GM23338 (cell line): ENCODE data around the gene HERC2.

ENCODE experiments used
- CREB1 ChIP-seq: fragments of 250-450 bp; sonication (Bioruptor Pico); IDR thresholded peaks from 2 replicates; pipeline ENCODE4 v1.5.0; 2020; ENCODE audit warnings: low read depth, mild to moderate bottlenecking, moderate library complexity
- EZH2 ChIP-seq: fragments of 200-600 bp; sonication (generic); IDR thresholded peaks from one replicate; pipeline ENCODE4 v1.8.0; 2017; ENCODE audit warnings: antibody characterized with exemption, mild to moderate bottlenecking, low read depth; ENCODE audit not compliant: unreplicated experiment
- EZH2phosphoT487 ChIP-seq: fragments of 200-600 bp; sonication (generic); IDR thresholded peaks from one replicate; pipeline ENCODE4 v1.8.1; 2018; ENCODE audit warnings: antibody characterized with exemption; ENCODE audit not compliant: unreplicated experiment
- JUNB ChIP-seq: IDR thresholded peaks from one replicate; pipeline ENCODE4 v1.6.1; 2016; ENCODE audit warnings: antibody characterized with exemption; ENCODE audit not compliant: unreplicated experiment
- NANOG ChIP-seq: IDR thresholded peaks from 2 replicates; pipeline ENCODE4 v1.6.1; 2016; ENCODE audit warnings: antibody characterized with exemption, borderline replicate concordance
- POLR2AphosphoS5 ChIP-seq: IDR thresholded peaks from 2 replicates; pipeline ENCODE4 v1.6.1; 2016; ENCODE audit warnings: antibody characterized with exemption, low read depth
- STAT1 ChIP-seq: IDR thresholded peaks from one replicate; pipeline ENCODE4 v1.6.1; 2016; ENCODE audit warnings: antibody characterized with exemption; ENCODE audit not compliant: unreplicated experiment
- ZNF114 ChIP-seq: fragments of 250-450 bp; sonication (Bioruptor Pico); IDR thresholded peaks from 2 replicates; pipeline ENCODE4 v1.5.0; 2020; ENCODE audit warnings: mild to moderate bottlenecking, moderate library complexity
- ZNF331 ChIP-seq: fragments of 250-450 bp; sonication (Bioruptor Pico); IDR thresholded peaks from 2 replicates; pipeline ENCODE4 v1.5.0; 2020; ENCODE audit warnings: low read depth, mild to moderate bottlenecking, moderate library complexity
- TF ChIP-seq, protein P1 (sequence below), 2 experiments: fragments of 200-600 bp in 1 of 2; sonication (generic) in 1 of 2; conservative IDR thresholded peaks; 2 replicates each; pipeline versions ENCODE4 v1.5.1 to v1.6.1; 2016 to 2017; ENCODE audit warnings: antibody characterized with exemption in 2 of 2, low read depth in 2 of 2, mild to moderate bottlenecking in 2 of 2, moderate library complexity in 1 of 2
- TF ChIP-seq, protein P2 (sequence below): IDR thresholded peaks from one replicate; pipeline ENCODE4 v1.6.1; 2018; ENCODE audit warnings: antibody characterized with exemption; ENCODE audit not compliant: unreplicated experiment
- TF ChIP-seq, protein P3 (sequence below): IDR thresholded peaks from 2 replicates; pipeline ENCODE4 v1.6.1; 2016; ENCODE audit warnings: antibody characterized with exemption
- TF ChIP-seq, protein P4 (sequence below): fragments of 250-450 bp; sonication (Bioruptor Pico); IDR thresholded peaks from 2 replicates; pipeline ENCODE4 v1.5.0; 2020; ENCODE audit warnings: mild to moderate bottlenecking, moderate library complexity

DNA sequence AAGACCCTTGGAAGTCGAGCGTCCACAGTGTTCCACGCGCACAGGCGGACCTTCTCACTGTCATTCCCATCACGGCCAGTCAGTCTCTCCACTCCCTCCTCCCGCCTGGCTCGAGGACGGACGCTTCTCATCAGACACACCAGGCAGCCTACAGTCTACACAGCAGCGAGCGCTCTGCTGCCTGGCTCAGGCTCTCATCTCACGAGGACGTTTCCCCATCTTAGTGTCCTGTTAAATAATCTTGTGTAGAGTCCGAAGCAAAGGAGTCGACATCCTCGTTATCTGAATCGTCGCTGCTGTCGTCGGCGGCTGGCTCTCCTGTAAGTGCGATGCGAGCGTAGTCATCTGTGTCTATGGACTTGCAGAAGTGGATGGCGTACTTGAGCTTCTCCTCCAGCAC is 210.4 kb downstream of the HERC2 start:
- TF ChIP-seq EZH2phosphoT487 (no peak), POLR2AphosphoS5 (no peak), JUNB (no peak), EZH2 (no peak), CREB1 (CRISPR knock-in tag) (no peak), ZNF331 (CRISPR knock-in tag) (no peak), NANOG (no peak), STAT1 (no peak), ZNF114 (CRISPR knock-in tag) (no peak)
- TF ChIP-seq, protein P1, sequence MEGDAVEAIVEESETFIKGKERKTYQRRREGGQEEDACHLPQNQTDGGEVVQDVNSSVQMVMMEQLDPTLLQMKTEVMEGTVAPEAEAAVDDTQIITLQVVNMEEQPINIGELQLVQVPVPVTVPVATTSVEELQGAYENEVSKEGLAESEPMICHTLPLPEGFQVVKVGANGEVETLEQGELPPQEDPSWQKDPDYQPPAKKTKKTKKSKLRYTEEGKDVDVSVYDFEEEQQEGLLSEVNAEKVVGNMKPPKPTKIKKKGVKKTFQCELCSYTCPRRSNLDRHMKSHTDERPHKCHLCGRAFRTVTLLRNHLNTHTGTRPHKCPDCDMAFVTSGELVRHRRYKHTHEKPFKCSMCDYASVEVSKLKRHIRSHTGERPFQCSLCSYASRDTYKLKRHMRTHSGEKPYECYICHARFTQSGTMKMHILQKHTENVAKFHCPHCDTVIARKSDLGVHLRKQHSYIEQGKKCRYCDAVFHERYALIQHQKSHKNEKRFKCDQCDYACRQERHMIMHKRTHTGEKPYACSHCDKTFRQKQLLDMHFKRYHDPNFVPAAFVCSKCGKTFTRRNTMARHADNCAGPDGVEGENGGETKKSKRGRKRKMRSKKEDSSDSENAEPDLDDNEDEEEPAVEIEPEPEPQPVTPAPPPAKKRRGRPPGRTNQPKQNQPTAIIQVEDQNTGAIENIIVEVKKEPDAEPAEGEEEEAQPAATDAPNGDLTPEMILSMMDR (conservative IDR thresholded peaks at IDR 0.05; ENCODE audit: low read depth in 2 of 2): no peak
- TF ChIP-seq, protein P2, sequence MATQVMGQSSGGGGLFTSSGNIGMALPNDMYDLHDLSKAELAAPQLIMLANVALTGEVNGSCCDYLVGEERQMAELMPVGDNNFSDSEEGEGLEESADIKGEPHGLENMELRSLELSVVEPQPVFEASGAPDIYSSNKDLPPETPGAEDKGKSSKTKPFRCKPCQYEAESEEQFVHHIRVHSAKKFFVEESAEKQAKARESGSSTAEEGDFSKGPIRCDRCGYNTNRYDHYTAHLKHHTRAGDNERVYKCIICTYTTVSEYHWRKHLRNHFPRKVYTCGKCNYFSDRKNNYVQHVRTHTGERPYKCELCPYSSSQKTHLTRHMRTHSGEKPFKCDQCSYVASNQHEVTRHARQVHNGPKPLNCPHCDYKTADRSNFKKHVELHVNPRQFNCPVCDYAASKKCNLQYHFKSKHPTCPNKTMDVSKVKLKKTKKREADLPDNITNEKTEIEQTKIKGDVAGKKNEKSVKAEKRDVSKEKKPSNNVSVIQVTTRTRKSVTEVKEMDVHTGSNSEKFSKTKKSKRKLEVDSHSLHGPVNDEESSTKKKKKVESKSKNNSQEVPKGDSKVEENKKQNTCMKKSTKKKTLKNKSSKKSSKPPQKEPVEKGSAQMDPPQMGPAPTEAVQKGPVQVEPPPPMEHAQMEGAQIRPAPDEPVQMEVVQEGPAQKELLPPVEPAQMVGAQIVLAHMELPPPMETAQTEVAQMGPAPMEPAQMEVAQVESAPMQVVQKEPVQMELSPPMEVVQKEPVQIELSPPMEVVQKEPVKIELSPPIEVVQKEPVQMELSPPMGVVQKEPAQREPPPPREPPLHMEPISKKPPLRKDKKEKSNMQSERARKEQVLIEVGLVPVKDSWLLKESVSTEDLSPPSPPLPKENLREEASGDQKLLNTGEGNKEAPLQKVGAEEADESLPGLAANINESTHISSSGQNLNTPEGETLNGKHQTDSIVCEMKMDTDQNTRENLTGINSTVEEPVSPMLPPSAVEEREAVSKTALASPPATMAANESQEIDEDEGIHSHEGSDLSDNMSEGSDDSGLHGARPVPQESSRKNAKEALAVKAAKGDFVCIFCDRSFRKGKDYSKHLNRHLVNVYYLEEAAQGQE: no peak
- TF ChIP-seq, protein P3, sequence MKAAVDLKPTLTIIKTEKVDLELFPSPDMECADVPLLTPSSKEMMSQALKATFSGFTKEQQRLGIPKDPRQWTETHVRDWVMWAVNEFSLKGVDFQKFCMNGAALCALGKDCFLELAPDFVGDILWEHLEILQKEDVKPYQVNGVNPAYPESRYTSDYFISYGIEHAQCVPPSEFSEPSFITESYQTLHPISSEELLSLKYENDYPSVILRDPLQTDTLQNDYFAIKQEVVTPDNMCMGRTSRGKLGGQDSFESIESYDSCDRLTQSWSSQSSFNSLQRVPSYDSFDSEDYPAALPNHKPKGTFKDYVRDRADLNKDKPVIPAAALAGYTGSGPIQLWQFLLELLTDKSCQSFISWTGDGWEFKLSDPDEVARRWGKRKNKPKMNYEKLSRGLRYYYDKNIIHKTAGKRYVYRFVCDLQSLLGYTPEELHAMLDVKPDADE: no peak
- TF ChIP-seq, protein P4, sequence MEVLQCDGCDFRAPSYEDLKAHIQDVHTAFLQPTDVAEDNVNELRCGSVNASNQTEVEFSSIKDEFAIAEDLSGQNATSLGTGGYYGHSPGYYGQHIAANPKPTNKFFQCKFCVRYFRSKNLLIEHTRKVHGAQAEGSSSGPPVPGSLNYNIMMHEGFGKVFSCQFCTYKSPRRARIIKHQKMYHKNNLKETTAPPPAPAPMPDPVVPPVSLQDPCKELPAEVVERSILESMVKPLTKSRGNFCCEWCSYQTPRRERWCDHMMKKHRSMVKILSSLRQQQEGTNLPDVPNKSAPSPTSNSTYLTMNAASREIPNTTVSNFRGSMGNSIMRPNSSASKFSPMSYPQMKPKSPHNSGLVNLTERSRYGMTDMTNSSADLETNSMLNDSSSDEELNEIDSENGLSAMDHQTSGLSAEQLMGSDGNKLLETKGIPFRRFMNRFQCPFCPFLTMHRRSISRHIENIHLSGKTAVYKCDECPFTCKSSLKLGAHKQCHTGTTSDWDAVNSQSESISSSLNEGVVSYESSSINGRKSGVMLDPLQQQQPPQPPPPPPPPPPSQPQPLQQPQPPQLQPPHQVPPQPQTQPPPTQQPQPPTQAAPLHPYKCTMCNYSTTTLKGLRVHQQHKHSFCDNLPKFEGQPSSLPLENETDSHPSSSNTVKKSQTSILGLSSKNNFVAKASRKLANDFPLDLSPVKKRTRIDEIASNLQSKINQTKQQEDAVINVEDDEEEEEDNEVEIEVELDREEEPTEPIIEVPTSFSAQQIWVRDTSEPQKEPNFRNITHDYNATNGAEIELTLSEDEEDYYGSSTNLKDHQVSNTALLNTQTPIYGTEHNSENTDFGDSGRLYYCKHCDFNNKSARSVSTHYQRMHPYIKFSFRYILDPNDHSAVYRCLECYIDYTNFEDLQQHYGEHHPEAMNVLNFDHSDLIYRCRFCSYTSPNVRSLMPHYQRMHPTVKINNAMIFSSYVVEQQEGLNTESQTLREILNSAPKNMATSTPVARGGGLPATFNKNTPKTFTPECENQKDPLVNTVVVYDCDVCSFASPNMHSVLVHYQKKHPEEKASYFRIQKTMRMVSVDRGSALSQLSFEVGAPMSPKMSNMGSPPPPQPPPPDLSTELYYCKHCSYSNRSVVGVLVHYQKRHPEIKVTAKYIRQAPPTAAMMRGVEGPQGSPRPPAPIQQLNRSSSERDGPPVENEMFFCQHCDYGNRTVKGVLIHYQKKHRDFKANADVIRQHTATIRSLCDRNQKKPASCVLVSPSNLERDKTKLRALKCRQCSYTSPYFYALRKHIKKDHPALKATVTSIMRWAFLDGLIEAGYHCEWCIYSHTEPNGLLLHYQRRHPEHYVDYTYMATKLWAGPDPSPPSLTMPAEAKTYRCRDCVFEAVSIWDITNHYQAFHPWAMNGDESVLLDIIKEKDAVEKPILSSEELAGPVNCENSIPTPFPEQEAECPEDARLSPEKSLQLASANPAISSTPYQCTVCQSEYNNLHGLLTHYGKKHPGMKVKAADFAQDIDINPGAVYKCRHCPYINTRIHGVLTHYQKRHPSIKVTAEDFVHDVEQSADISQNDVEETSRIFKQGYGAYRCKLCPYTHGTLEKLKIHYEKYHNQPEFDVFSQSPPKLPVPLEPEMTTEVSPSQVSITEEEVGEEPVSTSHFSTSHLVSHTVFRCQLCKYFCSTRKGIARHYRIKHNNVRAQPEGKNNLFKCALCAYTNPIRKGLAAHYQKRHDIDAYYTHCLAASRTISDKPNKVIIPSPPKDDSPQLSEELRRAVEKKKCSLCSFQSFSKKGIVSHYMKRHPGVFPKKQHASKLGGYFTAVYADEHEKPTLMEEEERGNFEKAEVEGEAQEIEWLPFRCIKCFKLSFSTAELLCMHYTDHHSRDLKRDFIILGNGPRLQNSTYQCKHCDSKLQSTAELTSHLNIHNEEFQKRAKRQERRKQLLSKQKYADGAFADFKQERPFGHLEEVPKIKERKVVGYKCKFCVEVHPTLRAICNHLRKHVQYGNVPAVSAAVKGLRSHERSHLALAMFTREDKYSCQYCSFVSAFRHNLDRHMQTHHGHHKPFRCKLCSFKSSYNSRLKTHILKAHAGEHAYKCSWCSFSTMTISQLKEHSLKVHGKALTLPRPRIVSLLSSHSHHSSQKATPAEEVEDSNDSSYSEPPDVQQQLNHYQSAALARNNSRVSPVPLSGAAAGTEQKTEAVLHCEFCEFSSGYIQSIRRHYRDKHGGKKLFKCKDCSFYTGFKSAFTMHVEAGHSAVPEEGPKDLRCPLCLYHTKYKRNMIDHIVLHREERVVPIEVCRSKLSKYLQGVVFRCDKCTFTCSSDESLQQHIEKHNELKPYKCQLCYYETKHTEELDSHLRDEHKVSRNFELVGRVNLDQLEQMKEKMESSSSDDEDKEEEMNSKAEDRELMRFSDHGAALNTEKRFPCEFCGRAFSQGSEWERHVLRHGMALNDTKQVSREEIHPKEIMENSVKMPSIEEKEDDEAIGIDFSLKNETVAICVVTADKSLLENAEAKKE (CRISPR knock-in tag): no peak
